Fibroblast of villous mesenchyme (primary cell): ENCODE results near the gene PALLD. TPM values are rescaled to one million over a fixed set of nuclear protein-coding genes. Genes with fewer than 3 reads are reported as not detected.
A peak's percentile ranks its signal among the peaks of the same experiment; 100 is the strongest.

Experiments
- DNase-seq: peaks from one replicate; pipeline ENCODE4 v3.0.0-alpha.2; 2010; ENCODE audit warnings: low read depth
- H3K4me3 ChIP-seq: 2 replicates; pipeline ENCODE4 v1.5.1; 2011; ENCODE audit warnings: low read depth, mild to moderate bottlenecking, low read length
- CTCF ChIP-seq: IDR thresholded peaks from 2 replicates; pipeline ENCODE4 v1.5.1; 2012; ENCODE audit warnings: low read depth, mild to moderate bottlenecking, low read length; ENCODE audit not compliant: insufficient read depth
- total RNA-seq: library from RNA; depleted of rRNA; stranded (reverse); fragments of >200 nt; gene quantifications from 2 replicates; pipeline ENCODE4 v1.2.3, GENCODE V29; 2012

PALLD gene
- total RNA-seq, 1 donor, result 188 TPM

DNA sequence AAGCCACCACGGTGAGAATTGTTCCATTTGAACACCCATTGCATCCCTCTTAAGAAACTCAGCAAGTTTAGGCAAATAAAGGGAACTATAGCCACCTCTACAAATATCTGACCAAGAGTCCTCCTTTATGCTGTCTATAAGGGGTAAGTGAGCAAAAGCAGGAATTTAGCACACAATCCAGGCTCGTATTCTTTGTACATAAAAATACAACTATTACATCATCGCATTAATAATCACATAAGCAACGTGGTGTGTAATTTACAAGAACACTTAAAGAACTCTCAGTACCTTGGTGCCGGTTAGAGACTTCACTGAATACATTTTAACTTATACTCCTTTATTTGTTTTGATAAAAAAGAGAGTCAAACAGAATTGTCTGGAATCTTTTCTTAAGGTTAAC, 38.8 kb downstream of the PALLD start:
- DNase-seq, result no peak
- no peak for TF ChIP-seq CTCF
- no peak overlapping the region for H3K4me3 ChIP-seq

- no peak for TF ChIP-seq CTCF
- DNase-seq, result no peak
- no peak overlapping the region for H3K4me3 ChIP-seq
Observed at GRCh38 chr4:168536448-168536847, 39.6 kb downstream of the PALLD start.

DNA sequence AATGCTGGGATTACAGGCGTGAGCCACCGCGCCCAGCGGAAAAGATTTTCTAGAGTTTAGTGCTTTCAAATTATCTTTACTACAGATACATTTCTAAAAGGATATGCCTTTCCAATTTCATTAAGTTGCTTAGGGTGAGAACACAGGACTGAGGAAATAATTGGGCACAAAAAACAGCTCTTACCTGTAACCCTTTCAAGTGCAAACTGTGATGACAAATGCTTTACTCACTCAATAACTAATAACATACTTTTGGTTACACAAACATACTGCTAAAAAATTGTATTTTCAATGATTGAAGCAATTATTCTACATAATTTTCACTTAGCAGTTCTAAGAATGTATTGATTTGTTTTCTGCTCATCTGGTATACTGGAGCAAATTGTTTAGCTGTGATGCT, 40.2 kb downstream of the PALLD start:
- no peak overlapping the region for H3K4me3 ChIP-seq
- no peak for DNase-seq
- no peak for TF ChIP-seq CTCF

DNA sequence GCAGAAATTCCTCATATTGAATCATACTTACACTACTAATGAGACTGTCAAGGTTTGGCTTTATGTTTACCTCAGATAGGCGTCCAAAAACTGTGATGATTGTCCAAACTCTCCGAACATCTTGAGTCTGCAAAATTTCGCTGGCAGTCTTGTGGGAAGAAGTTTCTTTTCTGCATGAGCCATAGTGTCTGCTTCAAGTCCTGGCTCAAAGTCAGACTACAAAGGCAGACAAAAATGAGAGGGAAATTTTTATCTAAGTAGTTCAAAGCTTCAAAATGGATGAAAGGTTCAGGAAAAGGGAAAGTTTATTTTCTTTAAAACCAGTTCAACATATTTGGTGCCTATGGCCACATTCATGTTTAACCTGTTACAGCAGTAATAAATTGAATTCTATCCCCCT, 40.7 kb downstream of the PALLD start:
- H3K4me3 ChIP-seq, result no peak overlapping the region
- no peak for DNase-seq
- TF ChIP-seq CTCF, result no peak

DNA sequence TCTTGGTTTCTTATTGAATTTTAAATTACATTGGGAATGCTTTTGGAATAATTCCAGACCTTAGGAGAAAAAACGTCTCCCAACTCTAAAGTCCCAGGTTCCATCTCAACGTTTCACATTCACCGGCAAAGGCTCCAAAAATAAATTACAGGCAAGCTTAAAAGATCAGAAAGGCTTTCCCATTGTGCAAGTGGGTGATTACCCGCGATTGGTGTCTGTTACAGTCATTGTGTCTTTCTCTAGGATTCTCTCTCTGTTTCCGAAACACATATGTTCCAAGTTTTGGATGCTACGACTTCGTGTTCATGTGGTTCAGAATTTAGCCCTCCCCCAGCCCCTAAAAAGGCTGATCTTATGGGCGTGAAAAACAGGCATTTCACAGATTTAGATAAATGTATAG, 41.8 kb downstream of the PALLD start:
- no peak overlapping the region for H3K4me3 ChIP-seq
- DNase-seq, result no peak
- no peak for TF ChIP-seq CTCF

DNA sequence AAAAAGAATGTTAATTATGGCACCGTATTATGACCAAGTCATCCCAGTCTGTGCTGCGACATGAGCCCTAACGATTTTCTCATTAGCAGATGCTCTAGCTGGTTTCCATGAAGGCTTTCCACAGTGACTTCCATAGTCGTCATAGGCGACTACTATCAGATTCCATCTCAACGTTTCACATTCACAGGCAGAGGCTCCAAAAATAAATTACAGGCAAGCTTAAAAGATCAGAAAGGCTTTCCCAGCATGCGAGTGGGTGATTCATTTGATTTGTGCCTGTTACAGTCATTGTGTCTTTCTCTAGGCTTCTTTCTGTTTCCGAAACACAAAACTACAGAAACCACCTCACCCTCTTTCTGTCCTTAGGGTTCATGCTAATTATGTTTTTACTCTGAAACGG, 43.2 kb downstream of the PALLD start:
- H3K4me3 ChIP-seq, result peak overlapping the region; percentile 24
- TF ChIP-seq CTCF, result no peak
- DNase-seq, result peak; percentile 88

DNA sequence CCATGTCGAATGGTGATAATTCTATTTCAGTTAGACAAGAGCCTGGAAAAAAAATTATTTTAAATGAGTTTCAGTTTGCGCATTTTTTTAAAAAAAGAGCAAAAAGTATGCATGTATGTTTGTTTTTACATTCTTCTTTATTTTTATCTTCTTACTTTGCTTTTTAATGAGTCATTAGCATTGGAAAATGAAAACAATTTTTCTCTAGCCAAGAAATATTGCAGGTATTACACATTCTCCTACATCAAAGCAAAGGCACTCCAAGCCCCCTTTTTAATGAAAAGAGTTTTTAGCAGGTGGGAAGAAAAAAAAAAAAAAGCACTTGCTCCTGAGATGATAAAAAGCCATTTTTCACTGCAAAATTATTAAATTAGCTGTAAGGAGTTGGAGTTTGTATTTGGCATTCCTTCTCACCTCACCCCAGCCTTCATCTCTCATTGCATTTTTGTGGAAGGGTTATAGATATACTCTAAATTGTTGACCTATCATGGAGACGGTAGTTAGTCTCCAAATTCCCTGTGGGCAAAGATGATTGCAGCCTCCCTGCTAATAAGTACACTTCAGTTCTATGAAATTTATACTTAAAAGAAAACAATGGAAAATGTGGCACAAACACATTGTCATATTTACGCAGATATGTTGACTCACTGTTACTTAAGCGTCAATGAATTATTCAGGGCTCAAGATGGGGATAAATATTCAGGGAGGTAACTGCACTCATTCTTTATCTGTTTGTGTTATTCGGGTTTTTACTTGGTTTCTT, 43.8 kb downstream of the PALLD start:
- TF ChIP-seq CTCF, result no peak
- DNase-seq, result peak; percentile 75
- H3K4me3 ChIP-seq, result peak overlapping the region; percentile 24
